ENCODE measurements around the gene CRYM. TPM values are rescaled to one million over a fixed set of nuclear protein-coding genes. Genes with fewer than 3 reads are reported as not detected.
A peak's percentile ranks its signal among the peaks of the same experiment; 100 is the strongest.

CRYM gene
- polyA plus RNA-seq, 3 donors: not detected

- intact Hi-C loops (cut with micrococcal nuclease): no loop called here
- Mint-ChIP-seq H3K9me3 (peaks cover 0 to 2% (median 0%) of the 10 kb centered on the region in 7 donors), H3K36me3 (no peaks in the 10 kb centered on the region), H3K4me3 (no peak overlapping the region), H3K27ac (no peak overlapping the region), H3K27me3 (ENCODE audit: low read depth in 3 of 3) (peaks cover 11 to 29% (median 16%) of the 10 kb centered on the region in 3 donors), H3K4me1 (peaks cover 6% of the 10 kb centered on the region)
- H3K27ac ChIP-seq (ENCODE audit: low read depth in 1 of 2, low read length in 2 of 2): no peak overlapping the region
- H2AFZ ChIP-seq (ENCODE audit: insufficient read depth, low read depth, low read length, poor library complexity, severe bottlenecking): no peak overlapping the region
- DNase-seq: no peak
- H3K9ac ChIP-seq (ENCODE audit: insufficient read depth, low read length, poor library complexity, severe bottlenecking): no peak overlapping the region
- no peak overlapping the region for H3K4me2 ChIP-seq (replicated peaks; ENCODE audit: extremely low read depth, low read length, poor library complexity, severe bottlenecking)
- TF ChIP-seq CTCF (IDR thresholded peaks at IDR 0.05): no peak
- H3K27me3 ChIP-seq (ENCODE audit: control insufficient read depth in 2 of 2, insufficient read depth in 2 of 2, low read length in 2 of 2): peaks cover 0 to 14% of the 10 kb centered on the region in 2 donors
- H3K36me3 ChIP-seq (replicated peaks in 1 of 2; ENCODE audit: control insufficient read depth in 1 of 2, insufficient read depth in 2 of 2, low read length in 2 of 2): no peaks in the 10 kb centered on the region
- no peaks in the 10 kb centered on the region for H3K4me1 ChIP-seq (ENCODE audit: control insufficient read depth in 1 of 2, insufficient read depth in 2 of 2, low read length in 2 of 2)
- no peaks in the 10 kb centered on the region for H4K20me1 ChIP-seq (ENCODE audit: insufficient read depth, low read length)
- no peak overlapping the region for H3K4me3 ChIP-seq (replicated peaks in 1 of 3; ENCODE audit: low read depth in 2 of 3, low read length in 3 of 3)
- no peaks in the 10 kb centered on the region for H3K9me3 ChIP-seq (replicated peaks in 1 of 2; ENCODE audit: control insufficient read depth in 1 of 2, insufficient read depth in 1 of 2, low read length in 2 of 2)
- no peaks in the 10 kb centered on the region for H3K79me2 ChIP-seq (ENCODE audit: insufficient read depth, low read length)
Observed at GRCh38 chr16:21227866-21228265, 50.2 kb downstream of the CRYM start.

- H3K27ac ChIP-seq (ENCODE audit: low read depth in 1 of 2, low read length in 2 of 2): no peak overlapping the region
- no peak overlapping the region for H3K4me3 ChIP-seq (replicated peaks in 1 of 3; ENCODE audit: low read depth in 2 of 3, low read length in 3 of 3)
- no peaks in the 10 kb centered on the region for H4K20me1 ChIP-seq (ENCODE audit: insufficient read depth, low read length)
- no peak for TF ChIP-seq CTCF (IDR thresholded peaks at IDR 0.05)
- Mint-ChIP-seq H3K36me3 (no peaks in the 10 kb centered on the region), H3K9me3 (peaks cover 0 to 2% (median 0%) of the 10 kb centered on the region in 7 donors), H3K4me1 (peaks cover 6% of the 10 kb centered on the region), H3K27me3 (ENCODE audit: low read depth in 3 of 3) (peaks cover 11 to 33% (median 21%) of the 10 kb centered on the region in 3 donors), H3K4me3 (peak overlapping the region in 1 of 2 donors; percentile 4), H3K27ac (no peak overlapping the region)
- no peak overlapping the region for H3K9ac ChIP-seq (ENCODE audit: insufficient read depth, low read length, poor library complexity, severe bottlenecking)
- H3K27me3 ChIP-seq (ENCODE audit: control insufficient read depth in 2 of 2, insufficient read depth in 2 of 2, low read length in 2 of 2): peaks cover 0 to 18% of the 10 kb centered on the region in 2 donors
- H2AFZ ChIP-seq (ENCODE audit: insufficient read depth, low read depth, low read length, poor library complexity, severe bottlenecking): no peak overlapping the region
- H3K9me3 ChIP-seq (replicated peaks in 1 of 2; ENCODE audit: control insufficient read depth in 1 of 2, insufficient read depth in 1 of 2, low read length in 2 of 2): no peaks in the 10 kb centered on the region
- H3K4me1 ChIP-seq (ENCODE audit: control insufficient read depth in 1 of 2, insufficient read depth in 2 of 2, low read length in 2 of 2): no peaks in the 10 kb centered on the region
- no peak overlapping the region for H3K4me2 ChIP-seq (replicated peaks; ENCODE audit: extremely low read depth, low read length, poor library complexity, severe bottlenecking)
- intact Hi-C loops (cut with micrococcal nuclease): no loop called here
- H3K36me3 ChIP-seq (replicated peaks in 1 of 2; ENCODE audit: control insufficient read depth in 1 of 2, insufficient read depth in 2 of 2, low read length in 2 of 2): no peaks in the 10 kb centered on the region
- no peaks in the 10 kb centered on the region for H3K79me2 ChIP-seq (ENCODE audit: insufficient read depth, low read length)
- no peak for DNase-seq
Observed at GRCh38 chr16:21226749-21227148, 51.3 kb downstream of the CRYM start.
